ENCODE results near the gene KRTAP4-4.

KRTAP4-4 gene

DNA sequence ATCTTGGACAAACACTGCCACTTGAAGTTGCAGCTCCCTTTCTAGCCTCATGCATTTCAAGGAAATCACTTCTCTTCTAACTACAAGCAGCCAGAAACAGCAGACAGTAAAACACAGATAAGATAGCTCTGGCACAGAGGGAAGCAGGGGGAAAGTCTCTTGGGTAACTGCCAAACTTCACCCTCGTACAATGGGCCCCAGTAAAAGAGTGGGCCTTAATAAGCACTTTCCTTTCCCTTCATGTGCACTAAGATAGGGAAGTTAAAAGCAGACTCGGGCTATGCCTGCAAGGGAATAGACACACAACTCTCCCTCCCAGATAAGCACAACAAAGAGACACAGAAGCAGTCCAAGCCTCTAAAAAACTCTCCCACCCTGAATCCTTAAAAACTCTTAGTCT is 6.7 kb downstream of the KRTAP4-4 start:
- no peaks in the 10 kb centered on the region for H3K4me1 ChIP-seq (ENCODE audit: low read length)
- H3K27me3 ChIP-seq (replicated peaks; ENCODE audit: insufficient read depth, low read length) = no peaks in the 10 kb centered on the region
- no peak for DNase-seq
- no peak overlapping the region for H3K4me3 ChIP-seq (ENCODE audit: low read length)
- H3K9me3 ChIP-seq (replicated peaks; ENCODE audit: insufficient read depth, low read length) = no peaks in the 10 kb centered on the region
- H3F3A ChIP-seq (ENCODE audit: insufficient read depth, low read length) = no peaks in the 10 kb centered on the region
- H4K20me1 ChIP-seq (ENCODE audit: insufficient read depth, low read length) = no peaks in the 10 kb centered on the region
- H2AFZ ChIP-seq (ENCODE audit: low read length) = no peak overlapping the region
- TF ChIP-seq EZH2phosphoT487 (IDR thresholded peaks at IDR 0.05; ENCODE audit: low read length) = no peak
- TF ChIP-seq EZH2 (optimal IDR thresholded peaks at IDR 0.05; ENCODE audit: low read depth, low read length) = no peak
- TF ChIP-seq, protein P1, sequence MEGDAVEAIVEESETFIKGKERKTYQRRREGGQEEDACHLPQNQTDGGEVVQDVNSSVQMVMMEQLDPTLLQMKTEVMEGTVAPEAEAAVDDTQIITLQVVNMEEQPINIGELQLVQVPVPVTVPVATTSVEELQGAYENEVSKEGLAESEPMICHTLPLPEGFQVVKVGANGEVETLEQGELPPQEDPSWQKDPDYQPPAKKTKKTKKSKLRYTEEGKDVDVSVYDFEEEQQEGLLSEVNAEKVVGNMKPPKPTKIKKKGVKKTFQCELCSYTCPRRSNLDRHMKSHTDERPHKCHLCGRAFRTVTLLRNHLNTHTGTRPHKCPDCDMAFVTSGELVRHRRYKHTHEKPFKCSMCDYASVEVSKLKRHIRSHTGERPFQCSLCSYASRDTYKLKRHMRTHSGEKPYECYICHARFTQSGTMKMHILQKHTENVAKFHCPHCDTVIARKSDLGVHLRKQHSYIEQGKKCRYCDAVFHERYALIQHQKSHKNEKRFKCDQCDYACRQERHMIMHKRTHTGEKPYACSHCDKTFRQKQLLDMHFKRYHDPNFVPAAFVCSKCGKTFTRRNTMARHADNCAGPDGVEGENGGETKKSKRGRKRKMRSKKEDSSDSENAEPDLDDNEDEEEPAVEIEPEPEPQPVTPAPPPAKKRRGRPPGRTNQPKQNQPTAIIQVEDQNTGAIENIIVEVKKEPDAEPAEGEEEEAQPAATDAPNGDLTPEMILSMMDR (IDR thresholded peaks at IDR 0.05; ENCODE audit: low read length) = no peak
- no peak overlapping the region for H3K4me2 ChIP-seq (ENCODE audit: low read depth, low read length)
- no peak overlapping the region for H3K27ac ChIP-seq (ENCODE audit: low read length)
- H3K9me2 ChIP-seq (replicated peaks; ENCODE audit: insufficient read depth, low read length) = no peaks in the 10 kb centered on the region
- H3K36me3 ChIP-seq (replicated peaks; ENCODE audit: insufficient read depth, low read length) = no peaks in the 10 kb centered on the region
- H3K9ac ChIP-seq (ENCODE audit: low read length) = no peak overlapping the region
- no peaks in the 10 kb centered on the region for H3K79me2 ChIP-seq (ENCODE audit: low read length)

DNA sequence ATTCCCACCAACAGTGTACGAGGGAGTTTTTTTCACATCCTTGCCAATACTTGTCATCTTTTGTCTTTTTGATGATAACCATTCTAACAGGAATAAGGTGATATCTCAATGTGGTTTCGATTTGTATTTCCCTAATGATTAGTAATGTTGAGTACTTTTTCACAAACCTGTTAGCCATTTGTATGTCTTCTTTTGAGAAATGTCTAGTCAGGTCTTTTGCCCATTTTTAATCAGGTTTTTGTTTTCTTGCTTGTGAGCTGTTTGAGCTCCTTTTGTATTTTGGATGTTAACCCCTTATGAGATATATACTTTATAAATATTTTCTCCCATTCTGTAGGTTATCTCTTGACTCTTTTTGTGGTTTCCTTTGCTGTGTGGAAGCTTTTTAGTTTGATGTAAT is 9.0 kb downstream of the KRTAP4-4 start:
- no peaks in the 10 kb centered on the region for H3K9me3 ChIP-seq (replicated peaks; ENCODE audit: insufficient read depth, low read length)
- no peak overlapping the region for H3K9ac ChIP-seq (ENCODE audit: low read length)
- H3F3A ChIP-seq (ENCODE audit: insufficient read depth, low read length) = no peaks in the 10 kb centered on the region
- H3K4me1 ChIP-seq (ENCODE audit: low read length) = no peaks in the 10 kb centered on the region
- H3K36me3 ChIP-seq (replicated peaks; ENCODE audit: insufficient read depth, low read length) = no peaks in the 10 kb centered on the region
- no peak overlapping the region for H3K4me2 ChIP-seq (ENCODE audit: low read depth, low read length)
- H3K27me3 ChIP-seq (replicated peaks; ENCODE audit: insufficient read depth, low read length) = no peaks in the 10 kb centered on the region
- no peaks in the 10 kb centered on the region for H3K79me2 ChIP-seq (ENCODE audit: low read length)
- no peaks in the 10 kb centered on the region for H4K20me1 ChIP-seq (ENCODE audit: insufficient read depth, low read length)
- TF ChIP-seq EZH2 (optimal IDR thresholded peaks at IDR 0.05; ENCODE audit: low read depth, low read length) (no peak), EZH2phosphoT487 (IDR thresholded peaks at IDR 0.05; ENCODE audit: low read length) (no peak)
- TF ChIP-seq, protein P1 (IDR thresholded peaks at IDR 0.05; ENCODE audit: low read length) = no peak
- no peak overlapping the region for H3K4me3 ChIP-seq (ENCODE audit: low read length)
- no peak for DNase-seq
- no peak overlapping the region for H2AFZ ChIP-seq (ENCODE audit: low read length)
- no peaks in the 10 kb centered on the region for H3K9me2 ChIP-seq (replicated peaks; ENCODE audit: insufficient read depth, low read length)
- H3K27ac ChIP-seq (ENCODE audit: low read length) = no peak overlapping the region

DNA sequence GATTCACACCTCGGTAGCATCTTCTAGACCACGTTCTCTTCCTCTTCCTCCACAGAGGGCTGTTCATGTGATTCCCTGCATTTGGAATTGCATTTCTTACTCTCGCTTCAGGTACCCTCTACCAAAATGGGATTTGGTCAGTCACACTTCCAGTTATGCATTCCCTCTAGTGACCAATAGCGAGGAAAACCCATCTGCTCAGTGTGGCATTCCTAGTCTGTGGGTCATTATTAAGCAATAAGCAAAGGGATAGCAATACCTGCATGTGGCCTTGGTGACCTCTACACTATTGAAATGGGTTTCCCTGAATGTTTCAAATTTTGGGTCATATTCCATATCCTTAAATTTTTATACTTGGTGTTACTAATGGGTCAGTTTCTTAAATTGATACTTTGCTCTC is 10.5 kb downstream of the KRTAP4-4 start:
- Histone ChIP-seq H3K9me3 (replicated peaks; ENCODE audit: insufficient read depth, low read length) (no peaks in the 10 kb centered on the region), H3K36me3 (replicated peaks; ENCODE audit: insufficient read depth, low read length) (no peaks in the 10 kb centered on the region), H3K4me3 (ENCODE audit: low read length) (no peak overlapping the region), H2AFZ (ENCODE audit: low read length) (no peak overlapping the region), H3K9ac (ENCODE audit: low read length) (no peak overlapping the region), H3K79me2 (ENCODE audit: low read length) (no peaks in the 10 kb centered on the region), H3K9me2 (replicated peaks; ENCODE audit: insufficient read depth, low read length) (no peaks in the 10 kb centered on the region), H3F3A (ENCODE audit: insufficient read depth, low read length) (no peaks in the 10 kb centered on the region), H3K4me2 (ENCODE audit: low read depth, low read length) (no peak overlapping the region), H3K4me1 (ENCODE audit: low read length) (no peaks in the 10 kb centered on the region), H4K20me1 (ENCODE audit: insufficient read depth, low read length) (no peaks in the 10 kb centered on the region), H3K27me3 (replicated peaks; ENCODE audit: insufficient read depth, low read length) (no peaks in the 10 kb centered on the region), H3K27ac (ENCODE audit: low read length) (no peak overlapping the region)
- TF ChIP-seq EZH2 (optimal IDR thresholded peaks at IDR 0.05; ENCODE audit: low read depth, low read length) (no peak), EZH2phosphoT487 (IDR thresholded peaks at IDR 0.05; ENCODE audit: low read length) (no peak)
- TF ChIP-seq, protein P1 (IDR thresholded peaks at IDR 0.05; ENCODE audit: low read length) = no peak
- DNase-seq = no peak
